ENCODE results near the gene LAIR2.

DNA sequence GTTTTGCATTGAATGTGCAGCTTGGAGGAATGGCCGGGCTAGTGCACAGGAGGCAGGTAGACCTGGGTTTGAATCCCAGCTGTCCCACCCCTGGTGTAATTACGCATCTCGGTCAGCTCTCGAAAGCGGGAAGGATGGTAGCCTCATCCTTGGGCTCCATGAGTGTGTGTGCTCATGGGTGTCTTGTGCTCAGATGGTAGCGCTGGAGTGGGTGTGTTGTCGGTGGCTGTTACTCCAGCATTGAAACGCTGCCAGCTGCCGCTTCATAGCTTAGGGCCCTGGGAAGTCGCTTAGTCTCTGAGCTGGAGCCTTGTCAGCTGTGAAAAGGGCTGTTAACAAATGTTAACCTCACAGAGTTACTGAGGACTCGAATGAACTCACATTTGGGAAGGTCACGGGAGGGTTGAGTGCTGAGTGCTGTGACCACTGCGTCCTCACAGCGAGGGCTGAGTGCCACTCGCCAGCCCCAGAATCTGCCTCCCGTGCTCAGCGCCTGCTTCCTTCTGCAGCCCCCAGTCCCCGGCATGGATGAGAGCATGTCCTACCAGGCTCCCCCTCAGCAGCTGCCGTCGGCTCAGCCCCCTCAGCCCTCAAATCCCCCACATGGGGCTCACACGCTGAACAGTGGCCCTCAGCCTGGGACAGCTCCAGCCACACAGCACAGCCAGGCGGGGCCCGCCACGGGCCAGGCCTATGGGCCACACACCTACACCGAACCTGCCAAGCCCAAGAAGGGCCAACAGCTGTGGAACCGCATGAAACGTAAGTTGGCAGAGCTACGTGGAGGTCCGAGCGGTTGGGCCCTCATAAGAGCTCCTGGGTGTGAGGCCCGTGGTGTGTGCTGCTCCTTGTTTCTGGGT lies 48.5 kb upstream of the LAIR2 start:
- TF ChIP-seq, protein P1, sequence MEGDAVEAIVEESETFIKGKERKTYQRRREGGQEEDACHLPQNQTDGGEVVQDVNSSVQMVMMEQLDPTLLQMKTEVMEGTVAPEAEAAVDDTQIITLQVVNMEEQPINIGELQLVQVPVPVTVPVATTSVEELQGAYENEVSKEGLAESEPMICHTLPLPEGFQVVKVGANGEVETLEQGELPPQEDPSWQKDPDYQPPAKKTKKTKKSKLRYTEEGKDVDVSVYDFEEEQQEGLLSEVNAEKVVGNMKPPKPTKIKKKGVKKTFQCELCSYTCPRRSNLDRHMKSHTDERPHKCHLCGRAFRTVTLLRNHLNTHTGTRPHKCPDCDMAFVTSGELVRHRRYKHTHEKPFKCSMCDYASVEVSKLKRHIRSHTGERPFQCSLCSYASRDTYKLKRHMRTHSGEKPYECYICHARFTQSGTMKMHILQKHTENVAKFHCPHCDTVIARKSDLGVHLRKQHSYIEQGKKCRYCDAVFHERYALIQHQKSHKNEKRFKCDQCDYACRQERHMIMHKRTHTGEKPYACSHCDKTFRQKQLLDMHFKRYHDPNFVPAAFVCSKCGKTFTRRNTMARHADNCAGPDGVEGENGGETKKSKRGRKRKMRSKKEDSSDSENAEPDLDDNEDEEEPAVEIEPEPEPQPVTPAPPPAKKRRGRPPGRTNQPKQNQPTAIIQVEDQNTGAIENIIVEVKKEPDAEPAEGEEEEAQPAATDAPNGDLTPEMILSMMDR (IDR thresholded peaks at IDR 0.05; ENCODE audit: borderline replicate concordance, extremely low read depth, low read length, poor library complexity, severe bottlenecking): no peak
- TF ChIP-seq EZH2 (IDR thresholded peaks at IDR 0.05; ENCODE audit: borderline replicate concordance, low read depth, low read length, severe bottlenecking): no peak
